HEK293 (cell line): ENCODE results near the gene FAM241A.

Experiments used
- IKZF3 ChIP-seq: fragments of 450-650 bp; IDR thresholded peaks from 2 replicates; pipeline ENCODE4 v1.5.0; 2018; ENCODE audit warnings: missing biosample characterization, mild to moderate bottlenecking, missing genetic modification characterization, moderate library complexity
- ZNF416 ChIP-seq: fragments of 450-650 bp; formaldehyde crosslinking; IDR thresholded peaks from 2 replicates; pipeline ENCODE4 v1.5.1; 2016; ENCODE audit warnings: missing biosample characterization, missing genetic modification characterization
- ZNF529 ChIP-seq: fragments of 450-650 bp; formaldehyde crosslinking; IDR thresholded peaks from 2 replicates; pipeline ENCODE4 v1.5.1; 2017; ENCODE audit warnings: missing genetic modification characterization, missing biosample characterization; ENCODE audit not compliant: insufficient replicate concordance
- TF ChIP-seq, protein P1 (sequence below): fragments of 450-650 bp; formaldehyde crosslinking; IDR thresholded peaks from 2 replicates; pipeline ENCODE4 v1.5.1; 2016; ENCODE audit warnings: missing biosample characterization, missing genetic modification characterization

DNA sequence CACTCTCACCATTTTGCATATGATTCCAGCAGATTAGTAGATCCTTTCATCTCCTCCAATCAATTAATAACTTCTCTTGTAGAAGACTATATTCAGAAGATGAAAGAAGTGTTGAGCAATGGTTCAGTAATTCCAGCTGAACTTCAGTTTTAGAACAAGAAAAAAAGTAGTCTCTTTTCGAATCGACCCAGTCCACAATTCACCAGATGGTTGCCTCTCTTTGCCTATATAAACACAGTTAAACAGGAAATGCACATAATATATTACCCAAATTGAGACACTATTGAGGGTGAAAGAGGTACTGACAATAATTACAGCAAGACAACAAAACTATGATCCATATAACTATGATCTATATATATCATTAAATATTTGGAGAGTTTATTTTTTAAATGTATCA is 16.8 kb upstream of the FAM241A start:
- TF ChIP-seq, protein P1, sequence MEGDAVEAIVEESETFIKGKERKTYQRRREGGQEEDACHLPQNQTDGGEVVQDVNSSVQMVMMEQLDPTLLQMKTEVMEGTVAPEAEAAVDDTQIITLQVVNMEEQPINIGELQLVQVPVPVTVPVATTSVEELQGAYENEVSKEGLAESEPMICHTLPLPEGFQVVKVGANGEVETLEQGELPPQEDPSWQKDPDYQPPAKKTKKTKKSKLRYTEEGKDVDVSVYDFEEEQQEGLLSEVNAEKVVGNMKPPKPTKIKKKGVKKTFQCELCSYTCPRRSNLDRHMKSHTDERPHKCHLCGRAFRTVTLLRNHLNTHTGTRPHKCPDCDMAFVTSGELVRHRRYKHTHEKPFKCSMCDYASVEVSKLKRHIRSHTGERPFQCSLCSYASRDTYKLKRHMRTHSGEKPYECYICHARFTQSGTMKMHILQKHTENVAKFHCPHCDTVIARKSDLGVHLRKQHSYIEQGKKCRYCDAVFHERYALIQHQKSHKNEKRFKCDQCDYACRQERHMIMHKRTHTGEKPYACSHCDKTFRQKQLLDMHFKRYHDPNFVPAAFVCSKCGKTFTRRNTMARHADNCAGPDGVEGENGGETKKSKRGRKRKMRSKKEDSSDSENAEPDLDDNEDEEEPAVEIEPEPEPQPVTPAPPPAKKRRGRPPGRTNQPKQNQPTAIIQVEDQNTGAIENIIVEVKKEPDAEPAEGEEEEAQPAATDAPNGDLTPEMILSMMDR (tag by site-specific recombination) = no peak
- TF ChIP-seq IKZF3 (tag by site-specific recombination) = no peak
- no peak for TF ChIP-seq ZNF416
- no peak for TF ChIP-seq ZNF529
